Naive thymus-derived CD4-positive, alpha-beta T cell (primary cell): Measurements from ENCODE around the gene TNPO3. TPM values are rescaled to one million over a fixed set of nuclear protein-coding genes. Genes with fewer than 3 reads are reported as not detected.

Experiments
- ATAC-seq: fragments of 150-1000 bp; cut with Tn5 transposase; 2 replicates; pipeline ENCODE4 v1.10.0; 2021; ENCODE audit warnings: mild to moderate bottlenecking, moderate library complexity
- CTCF ChIA-PET: fragments of 350-600 bp; sonication (Branson Sonifier 250); formaldehyde crosslinking; loops from one replicate; lab custom pipeline; 2021; ENCODE audit warnings: antibody characterized with exemption; lab: Charles Lee
- POLR2A ChIA-PET: fragments of 350-600 bp; sonication (Branson Sonifier 250); formaldehyde crosslinking; loops from one replicate; lab custom pipeline; 2021; ENCODE audit warnings: antibody characterized with exemption, inconsistent platforms; lab: Charles Lee
- DNase-seq, 9 donors: peaks; one replicate each; pipeline versions ENCODE4 v3.0.0 to v3.0.0-alpha.2; 2020 to 2022; ENCODE audit warnings: mixed read lengths in 1 of 9
- H3K27ac ChIP-seq: one replicate; pipeline ENCODE4 v1.7.0; 2013; ENCODE audit warnings: mild to moderate bottlenecking, low read depth, low read length, moderate library complexity
- H3K27me3 ChIP-seq, 2 donors: one replicate each; pipeline ENCODE4 v1.7.0; 2013; ENCODE audit warnings: low read length in 2 of 2, mild to moderate bottlenecking in 2 of 2, moderate library complexity in 2 of 2; ENCODE audit not compliant: control insufficient read depth in 2 of 2, insufficient read depth in 2 of 2
- H3K36me3 ChIP-seq, 3 experiments: 1 replicate in 2 of 3; 2 replicates in 1 of 3; pipeline ENCODE4 v1.7.0; 2013; ENCODE audit warnings: low read length in 3 of 3, mild to moderate bottlenecking in 3 of 3, moderate library complexity in 1 of 3; ENCODE audit not compliant: insufficient read depth in 3 of 3, control insufficient read depth in 2 of 3
- H3K4me1 ChIP-seq, 2 donors: one replicate each; pipeline ENCODE4 v1.7.0; 2013; ENCODE audit warnings: low read length in 2 of 2, mild to moderate bottlenecking in 2 of 2, moderate library complexity in 1 of 2; ENCODE audit not compliant: control insufficient read depth in 2 of 2, insufficient read depth in 2 of 2
- H3K4me3 ChIP-seq: 2 replicates; pipeline ENCODE4 v1.7.0; 2013; ENCODE audit warnings: mild to moderate bottlenecking, low read length
- H3K9me3 ChIP-seq, 3 experiments: 1 replicate in 2 of 3; 2 replicates in 1 of 3; pipeline ENCODE4 v1.7.0; 2013; ENCODE audit warnings: low read length in 3 of 3; ENCODE audit not compliant: control insufficient read depth in 2 of 3
- H3K27ac Mint-ChIP-seq, 9 donors: one replicate each; pipeline ENCODE4 v1.8.0; 2020 to 2022; ENCODE audit warnings: mixed read lengths in 9 of 9, mild to moderate bottlenecking in 8 of 9, moderate library complexity in 5 of 9, inconsistent platforms in 2 of 9
- H3K27me3 Mint-ChIP-seq, 5 donors: one replicate each; pipeline ENCODE4 v1.8.0; 2021 to 2022; ENCODE audit warnings: mixed read lengths in 5 of 5, mild to moderate bottlenecking in 1 of 5
- H3K36me3 Mint-ChIP-seq, 5 donors: one replicate each; pipeline ENCODE4 v1.8.0; 2020 to 2022; ENCODE audit warnings: mixed read lengths in 5 of 5, mild to moderate bottlenecking in 3 of 5, inconsistent platforms in 1 of 5
- H3K4me1 Mint-ChIP-seq, 7 donors: one replicate each; pipeline ENCODE4 v1.8.0; 2020 to 2022; ENCODE audit warnings: mixed read lengths in 7 of 7, mild to moderate bottlenecking in 3 of 7, inconsistent platforms in 1 of 7
- H3K4me3 Mint-ChIP-seq, 10 donors: one replicate each; pipeline ENCODE4 v1.8.0; 2020 to 2022; ENCODE audit warnings: mild to moderate bottlenecking in 10 of 10, mixed read lengths in 10 of 10, moderate library complexity in 6 of 10, inconsistent platforms in 2 of 10
- H3K9me3 Mint-ChIP-seq, 11 donors: one replicate each; pipeline ENCODE4 v1.8.0; 2020 to 2022; ENCODE audit warnings: mixed read lengths in 11 of 11, mild to moderate bottlenecking in 4 of 11, inconsistent platforms in 1 of 11, moderate library complexity in 1 of 11
- intact Hi-C, 2 donors: fragments of 100-400 bp; cut with micrococcal nuclease; formaldehyde crosslinking; loops; one replicate each; pipeline ENCODE4 v1.15.1; 2023
- polyA plus RNA-seq, 2 donors: library from polyadenylated mRNA; unstranded; fragments of 300-500 nt; fragmentation: Illumina TruSeq; gene quantifications; one replicate each; pipeline ENCODE4 v1.2.3, GENCODE V29; 2021
- total RNA-seq, 6 experiments: library from RNA in 5 of 6; stranded (reverse) in 5 of 6; gene quantifications; 1 replicate in 5 of 6; 2 replicates in 1 of 6; pipeline ENCODE4 v1.2.3 and lab custom pipeline; 2021 to 2026

Gene TNPO3
- total and polyA plus RNA-seq, 7 experiments from 2014 or later, result 28.6 to 40.6 (median 37.7) TPM

- Mint-ChIP-seq H3K4me3 (no peak overlapping the region), H3K9me3 (no peaks in the 10 kb centered on the region), H3K4me1 (peaks cover 0 to 3% (median 0%) of the 10 kb centered on the region in 7 donors), H3K36me3 (peaks cover 4 to 57% (median 27%) of the 10 kb centered on the region in 5 donors), H3K27ac (no peak overlapping the region), H3K27me3 (no peaks in the 10 kb centered on the region)
- DNase-seq, result no peak
- POLR2A ChIA-PET, result no interaction called here
- H3K27me3 ChIP-seq, result no peaks in the 10 kb centered on the region
- H3K4me3 ChIP-seq, result no peak overlapping the region
- H3K9me3 ChIP-seq, result no peaks in the 10 kb centered on the region
- CTCF ChIA-PET, result no interaction called here
- intact Hi-C loops, result no loop called here
- no peak overlapping the region for H3K27ac ChIP-seq
- ATAC-seq, result no peak
- no peaks in the 10 kb centered on the region for H3K4me1 ChIP-seq
- peaks cover 0 to 67% (median 16%) of the 10 kb centered on the region in 3 experiments for H3K36me3 ChIP-seq
Observed at GRCh38 chr7:128955981-128956380, 98.9 kb downstream of the TNPO3 start.

GRCh38 chr7:128954830-128955802 is 99.8 kb downstream of the TNPO3 start:
- intact Hi-C loops, result no loop called here
- H3K9me3 ChIP-seq, result no peaks in the 10 kb centered on the region
- H3K36me3 ChIP-seq, result peaks cover 0 to 66% (median 14%) of the 10 kb centered on the region in 3 experiments
- Mint-ChIP-seq H3K4me3 (no peak overlapping the region), H3K9me3 (no peaks in the 10 kb centered on the region), H3K36me3 (peaks cover 4 to 55% (median 28%) of the 10 kb centered on the region in 5 donors), H3K27me3 (no peaks in the 10 kb centered on the region), H3K4me1 (peaks cover 0 to 3% (median 0%) of the 10 kb centered on the region in 7 donors), H3K27ac (peak overlapping the region in 1 of 9 donors; percentile 4)
- no peak overlapping the region for H3K4me3 ChIP-seq
- ATAC-seq (no peak), DNase-seq (no peak)
- CTCF ChIA-PET, result no interaction called here
- H3K4me1 ChIP-seq, result no peaks in the 10 kb centered on the region
- POLR2A ChIA-PET, result interaction anchor here (0.6 kb wide), 1 partner anchor 9 kb away, joined by 3 read pairs; no protein-coding TSS in a partner anchor
- no peak overlapping the region for H3K27ac ChIP-seq
- no peaks in the 10 kb centered on the region for H3K27me3 ChIP-seq

GRCh38 chr7:128954150-128954549 is 100.8 kb downstream of the TNPO3 start:
- ChIA-PET CTCF (no interaction called here), POLR2A (interaction anchor here (0.6 kb wide), 1 partner anchor 10 kb away, joined by 3 read pairs; no protein-coding TSS in a partner anchor)
- Histone ChIP-seq H3K4me3 (no peak overlapping the region), H3K27me3 (no peaks in the 10 kb centered on the region), H3K9me3 (no peaks in the 10 kb centered on the region), H3K27ac (no peak overlapping the region), H3K36me3 (peaks cover 0 to 58% (median 9%) of the 10 kb centered on the region in 3 experiments), H3K4me1 (no peaks in the 10 kb centered on the region)
- DNase-seq (no peak), ATAC-seq (no peak)
- Mint-ChIP-seq H3K27ac (peak overlapping the region in 2 of 9 donors; percentile 22 to 54), H3K4me1 (peaks cover 0 to 3% (median 0%) of the 10 kb centered on the region in 7 donors), H3K9me3 (no peaks in the 10 kb centered on the region), H3K36me3 (peaks cover 4 to 48% (median 25%) of the 10 kb centered on the region in 5 donors), H3K27me3 (no peaks in the 10 kb centered on the region), H3K4me3 (no peak overlapping the region)
- intact Hi-C loops, result no loop called here

GRCh38 chr7:128951296-128951695 is 103.6 kb downstream of the TNPO3 start:
- ChIA-PET POLR2A (no interaction called here), CTCF (no interaction called here)

GRCh38 chr7:128948976-128949760 is 105.7 kb downstream of the TNPO3 start:
- Mint-ChIP-seq H3K27me3 (no peaks in the 10 kb centered on the region), H3K4me3 (no peak overlapping the region), H3K36me3 (peaks cover 0 to 16% (median 7%) of the 10 kb centered on the region in 5 donors), H3K27ac (peak overlapping the region in 1 of 9 donors; percentile 14), H3K9me3 (no peaks in the 10 kb centered on the region), H3K4me1 (no peaks in the 10 kb centered on the region)
- peak; percentile 61 for ATAC-seq
- no peak for DNase-seq
- Histone ChIP-seq H3K36me3 (peaks cover 0 to 12% (median 0%) of the 10 kb centered on the region in 3 experiments), H3K9me3 (no peaks in the 10 kb centered on the region), H3K27me3 (no peaks in the 10 kb centered on the region), H3K4me1 (no peaks in the 10 kb centered on the region), H3K27ac (no peak overlapping the region), H3K4me3 (no peak overlapping the region)
- ChIA-PET POLR2A (no interaction called here), CTCF (no interaction called here)
- intact Hi-C loops, result loop anchor here in 1 of 2 donors (5.0 kb wide), 1 partner anchor 47 kb away; no protein-coding TSS in a partner anchor

More at GRCh38 chr7:128951296-128951695, 103.6 kb downstream of the TNPO3 start:
- Mint-ChIP-seq H3K27ac (peak overlapping the region in 1 of 9 donors; percentile 5), H3K27me3 (no peaks in the 10 kb centered on the region), H3K4me1 (no peaks in the 10 kb centered on the region), H3K36me3 (peaks cover 0 to 25% (median 13%) of the 10 kb centered on the region in 5 donors), H3K4me3 (no peak overlapping the region), H3K9me3 (no peaks in the 10 kb centered on the region)
- ATAC-seq, result no peak
- Histone ChIP-seq H3K36me3 (peaks cover 0 to 31% (median 9%) of the 10 kb centered on the region in 3 experiments), H3K4me1 (no peaks in the 10 kb centered on the region), H3K4me3 (no peak overlapping the region), H3K27ac (no peak overlapping the region), H3K27me3 (no peaks in the 10 kb centered on the region), H3K9me3 (no peaks in the 10 kb centered on the region)
- intact Hi-C loops, result no loop called here
- DNase-seq, result no peak

- H3K27ac Mint-ChIP-seq, result no peak overlapping the region
- ATAC-seq (peak; percentile 56), DNase-seq (no peak)
- peaks cover 0 to 15% (median 7%) of the 10 kb centered on the region in 5 donors for H3K36me3 Mint-ChIP-seq
- H3K27ac ChIP-seq, result no peak overlapping the region
- H3K27me3 Mint-ChIP-seq, result no peaks in the 10 kb centered on the region
- no peak overlapping the region for H3K4me3 Mint-ChIP-seq
- ChIA-PET CTCF (no interaction called here), POLR2A (no interaction called here)
- H3K36me3 ChIP-seq, result peaks cover 0 to 5% (median 0%) of the 10 kb centered on the region in 3 experiments
- H3K4me3 ChIP-seq, result no peak overlapping the region
- H3K9me3 ChIP-seq, result no peaks in the 10 kb centered on the region
- H3K27me3 ChIP-seq, result no peaks in the 10 kb centered on the region
- no peaks in the 10 kb centered on the region for H3K4me1 Mint-ChIP-seq
- H3K4me1 ChIP-seq, result no peaks in the 10 kb centered on the region
- intact Hi-C loops, result loop anchor here in 1 of 2 donors (5.0 kb wide), 1 partner anchor 46 kb away; no protein-coding TSS in a partner anchor
- H3K9me3 Mint-ChIP-seq, result no peaks in the 10 kb centered on the region
Observed at GRCh38 chr7:128948312-128948973, 106.5 kb downstream of the TNPO3 start.
